BJ (cell line): ENCODE results near the gene KCNK1. TPM values are rescaled to one million over a fixed set of nuclear protein-coding genes. Genes with fewer than 3 reads are reported as not detected.

Experiments
- CTCF ChIA-PET: fragments of 350-600 bp; formaldehyde crosslinking; extraction: SDS; loops from one replicate; lab custom pipeline; 2021; ENCODE audit warnings: antibody characterized with exemption, inconsistent platforms; lab: Yijun Ruan, JAX
- POLR2A ChIA-PET: fragments of 300-600 bp; sonication (Branson Sonifier 250); formaldehyde crosslinking; extraction: SDS; loops from one replicate; lab custom pipeline; 2021; ENCODE audit warnings: antibody characterized with exemption; lab: Charles Lee
- DNase-seq: peaks from one replicate; pipeline ENCODE4 v3.0.0-alpha.2; 2011; ENCODE audit warnings: low read depth
- H3K27me3 ChIP-seq: 2 replicates; pipeline ENCODE4 v1.6.0; 2011; ENCODE audit warnings: low read length; ENCODE audit not compliant: control insufficient read depth, insufficient read depth
- H3K36me3 ChIP-seq: 2 replicates; pipeline ENCODE4 v1.5.1; 2011; ENCODE audit warnings: low read length; ENCODE audit not compliant: control insufficient read depth, insufficient read depth
- H3K4me3 ChIP-seq: 2 replicates; pipeline ENCODE4 v1.5.1; 2011; ENCODE audit warnings: low read depth, mild to moderate bottlenecking, control low read depth, low read length
- CTCF ChIP-seq: IDR thresholded peaks from 2 replicates; pipeline ENCODE4 v1.5.1; 2011; ENCODE audit warnings: low read depth, mild to moderate bottlenecking, control low read depth, inconsistent platforms, low read length, moderate library complexity; ENCODE audit not compliant: insufficient read depth
- polyA plus RNA-seq: library from polyadenylated mRNA; depleted of rRNA; stranded (reverse); fragments of >200 nt; gene quantifications from 2 replicates; pipeline ENCODE4 v1.2.3, GENCODE V29; 2011

Gene KCNK1
- polyA plus RNA-seq, 1 experiment, result 3.0 TPM

GRCh38 chr1:233584931-233585330 lies 29.0 kb upstream of the KCNK1 start:
- Histone ChIP-seq H3K4me3 (no peak overlapping the region), H3K36me3 (no peaks in the 10 kb centered on the region), H3K27me3 (no peaks in the 10 kb centered on the region)
- ChIA-PET CTCF (no interaction called here), POLR2A (no interaction called here)
- TF ChIP-seq CTCF, result no peak
- no peak for DNase-seq

GRCh38 chr1:233586301-233586700 lies 27.6 kb upstream of the KCNK1 start:
- ChIA-PET POLR2A (no interaction called here), CTCF (no interaction called here)
- Histone ChIP-seq H3K4me3 (no peak overlapping the region), H3K27me3 (no peaks in the 10 kb centered on the region), H3K36me3 (no peaks in the 10 kb centered on the region)
- TF ChIP-seq CTCF, result no peak
- DNase-seq, result no peak

- ChIA-PET CTCF (interaction anchor here (1.1 kb wide), 1 partner anchor 204 kb away, joined by 4 read pairs; no protein-coding TSS in a partner anchor), POLR2A (no interaction called here)
Observed at GRCh38 chr1:233587196-233587595, 26.7 kb upstream of the KCNK1 start.

GRCh38 chr1:233587958-233588799 lies 25.7 kb upstream of the KCNK1 start:
- CTCF ChIA-PET, result interaction anchor here (1.1 kb wide), 1 partner anchor 203 kb away, joined by 4 read pairs; no protein-coding TSS in a partner anchor
- Histone ChIP-seq H3K36me3 (no peaks in the 10 kb centered on the region), H3K4me3 (no peak overlapping the region), H3K27me3 (no peaks in the 10 kb centered on the region)
- TF ChIP-seq CTCF, result no peak
- POLR2A ChIA-PET, result no interaction called here
- DNase-seq, result no peak

More at GRCh38 chr1:233587196-233587595, 26.7 kb upstream of the KCNK1 start:
- no peaks in the 10 kb centered on the region for H3K27me3 ChIP-seq
- no peak for DNase-seq
- no peak overlapping the region for H3K4me3 ChIP-seq
- TF ChIP-seq CTCF, result no peak
- no peaks in the 10 kb centered on the region for H3K36me3 ChIP-seq

GRCh38 chr1:233597489-233597901 lies 16.4 kb upstream of the KCNK1 start:
- TF ChIP-seq CTCF, result no peak
- no peak for DNase-seq
- H3K27me3 ChIP-seq, result no peaks in the 10 kb centered on the region
- CTCF ChIA-PET, result interaction anchor here (0.6 kb wide), 1 partner anchor 15 kb away, joined by 4 read pairs; no protein-coding TSS in a partner anchor
- H3K36me3 ChIP-seq, result no peaks in the 10 kb centered on the region
- no peak overlapping the region for H3K4me3 ChIP-seq
- POLR2A ChIA-PET, result no interaction called here
